H4 (cell line): ENCODE measurements around the gene SULF2. TPM values are rescaled to one million over a fixed set of nuclear protein-coding genes. Genes with fewer than 3 reads are reported as not detected.
"Not testable (repeated sequence)": the region's sequence is repeated elsewhere in the genome, so short reads cannot be mapped to it uniquely, and the experiment has no call there.

Experiments used
- DNase-seq: peaks from one replicate; pipeline ENCODE4 v3.0.0-alpha.2; 2015; ENCODE audit warnings: low spot score
- total RNA-seq: library from RNA; depleted of rRNA; stranded (reverse); fragments of >200 nt; shearing (Covaris generic); gene quantifications from 2 replicates; pipeline ENCODE4 v1.2.3, GENCODE V29; 2014; rRNA removed

The SULF2 gene
- total RNA-seq, result 266 and 269 TPM in 2 replicates

DNA sequence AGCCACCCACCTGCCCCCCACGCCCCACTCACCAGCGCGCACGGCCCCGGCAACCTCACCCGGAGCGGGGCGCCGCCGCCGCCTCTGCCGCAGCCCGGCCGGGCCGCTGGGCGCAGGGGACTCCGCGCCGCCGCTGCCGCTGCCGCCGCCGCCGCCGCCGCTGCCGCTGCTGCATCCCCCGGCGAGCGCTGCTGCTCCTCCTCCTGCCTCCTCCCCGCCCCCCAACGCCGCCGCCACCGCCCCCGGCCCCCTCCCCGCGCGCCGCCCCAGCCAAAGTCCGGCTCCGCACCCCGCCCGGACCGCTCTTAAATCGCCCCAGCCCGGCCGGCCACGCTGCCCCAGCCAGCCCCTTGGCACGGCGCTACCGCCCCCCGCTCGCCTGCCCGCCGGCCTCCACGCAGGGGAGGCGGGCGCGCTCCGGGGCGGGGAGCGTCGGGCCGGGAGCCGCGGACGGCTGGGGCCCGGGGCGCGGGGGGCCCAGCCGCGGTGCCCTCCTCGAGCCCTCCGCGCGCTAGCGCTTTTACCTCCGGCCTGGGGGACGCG, at the start of gene SULF2:
SULF2 (minus strand) TSS at position 171 of the 543 bp plus-strand sequence. CDS start 28,118 bp downstream, outside the sequence.
- no peak for DNase-seq

GRCh38 chr20:47831675-47832074, 46.4 kb upstream of the SULF2 start:
- not testable (repeated sequence) for DNase-seq

DNA sequence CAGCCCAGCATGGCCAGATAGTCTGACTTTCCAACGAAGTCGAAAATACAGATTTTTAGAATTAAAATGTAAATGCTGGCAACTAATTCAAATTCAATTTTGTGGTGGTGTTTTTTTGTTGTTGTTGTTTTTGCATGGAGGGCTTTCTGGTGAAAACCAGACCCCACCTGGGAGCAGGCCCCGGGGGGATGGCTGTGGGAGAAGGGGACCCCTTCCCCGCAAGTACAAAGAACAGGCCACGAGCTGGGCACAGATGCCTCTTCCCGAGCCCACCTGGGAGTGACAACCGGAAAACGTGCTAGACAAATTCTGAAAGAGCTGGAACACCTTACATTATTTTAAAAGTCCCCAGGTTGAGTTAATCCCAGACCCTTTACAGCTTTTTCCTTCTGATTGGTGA, 41.4 kb upstream of the SULF2 start:
- not testable (repeated sequence) for DNase-seq

- not testable (repeated sequence) for DNase-seq
Measured at GRCh38 chr20:47826006-47826405, 40.7 kb upstream of the SULF2 start.

GRCh38 chr20:47825011-47825762, 39.9 kb upstream of the SULF2 start:
- no peak for DNase-seq

GRCh38 chr20:47823941-47824340, 38.7 kb upstream of the SULF2 start:
- DNase-seq, result not testable (repeated sequence)

DNA sequence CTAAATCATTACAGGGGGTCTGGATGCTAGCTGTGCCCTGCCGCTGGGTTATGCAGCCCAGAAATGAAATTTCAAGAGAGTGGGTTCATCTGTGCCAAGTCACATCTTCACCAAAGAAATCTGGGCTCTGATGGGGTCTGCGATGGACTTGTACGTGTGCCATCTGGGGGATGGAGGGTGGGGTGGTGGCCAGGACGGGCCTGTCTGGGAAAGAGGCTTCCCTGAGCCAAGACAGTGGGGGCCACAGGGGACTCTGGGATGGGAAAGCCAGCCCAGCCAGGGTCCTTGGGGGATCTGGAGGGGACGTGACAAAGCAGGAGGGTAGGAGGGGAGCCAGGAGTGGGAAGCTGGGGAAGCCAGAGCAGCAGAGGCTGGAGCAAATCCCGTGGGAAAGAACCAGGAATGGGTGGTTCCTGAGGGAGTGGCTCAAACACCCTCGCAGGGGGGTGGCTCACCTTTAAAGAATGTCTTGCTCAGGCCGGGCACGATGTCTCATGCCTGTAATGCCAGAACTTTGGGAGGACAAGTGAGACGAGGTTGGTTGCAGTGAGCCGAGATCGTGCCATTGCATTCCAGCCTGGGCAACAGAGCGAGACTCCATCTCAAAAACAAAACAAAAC, 36.3 kb upstream of the SULF2 start:
- no peak for DNase-seq

DNA sequence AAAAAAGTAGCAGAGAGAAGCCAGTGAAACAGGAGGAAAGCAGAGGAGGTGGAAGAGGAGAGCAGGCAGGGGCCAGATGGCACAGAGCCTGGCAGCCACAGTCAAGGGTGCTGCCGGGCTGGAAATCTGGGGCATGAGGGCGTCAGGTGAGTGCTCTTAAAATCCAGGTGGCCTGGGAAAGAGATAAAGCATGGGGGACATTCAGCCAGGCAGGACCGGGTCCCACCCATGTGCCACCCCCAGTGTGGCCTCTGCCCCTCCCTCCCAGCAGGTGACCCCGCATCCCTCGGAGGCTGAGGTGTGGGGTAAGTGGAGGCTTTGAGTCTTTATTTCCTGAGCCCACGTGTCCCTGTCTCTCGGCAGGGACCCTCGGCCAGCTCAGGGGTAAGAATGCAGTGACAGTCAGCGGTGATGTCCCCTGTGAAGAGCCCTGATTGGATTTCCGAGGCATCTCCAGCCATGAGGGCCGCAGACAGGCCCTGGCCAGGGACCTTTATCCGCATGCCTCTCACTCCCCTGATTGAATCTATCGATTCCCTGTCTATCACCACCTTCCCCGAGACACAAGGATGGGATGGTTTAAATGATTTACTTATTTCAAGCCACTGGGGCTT, 33.8 kb upstream of the SULF2 start:
- no peak for DNase-seq

- DNase-seq, result no peak
Measured at GRCh38 chr20:47818466-47818865, 33.2 kb upstream of the SULF2 start.

DNA sequence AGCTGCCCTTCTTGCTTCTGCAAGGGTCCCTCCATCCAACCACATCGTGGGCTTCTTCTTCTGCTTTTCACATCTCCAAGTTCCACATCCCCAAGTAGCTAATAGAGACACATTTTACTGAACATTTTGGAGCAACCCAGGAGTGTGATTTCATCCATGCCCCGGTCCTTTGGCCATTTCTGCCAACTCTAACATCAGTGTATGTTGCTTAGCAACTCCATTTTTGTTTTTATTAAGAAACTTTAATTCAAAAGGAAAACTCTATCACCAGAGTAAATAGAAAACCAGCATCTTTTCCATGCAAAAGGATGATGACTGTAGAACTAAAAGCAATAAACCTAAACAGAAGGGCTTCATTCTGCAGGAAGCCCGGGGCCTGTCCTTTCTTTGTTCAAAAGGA, 32.7 kb upstream of the SULF2 start:
- DNase-seq, result no peak

- no peak for DNase-seq
Measured at GRCh38 chr20:47817573-47817972, 32.3 kb upstream of the SULF2 start.

DNA sequence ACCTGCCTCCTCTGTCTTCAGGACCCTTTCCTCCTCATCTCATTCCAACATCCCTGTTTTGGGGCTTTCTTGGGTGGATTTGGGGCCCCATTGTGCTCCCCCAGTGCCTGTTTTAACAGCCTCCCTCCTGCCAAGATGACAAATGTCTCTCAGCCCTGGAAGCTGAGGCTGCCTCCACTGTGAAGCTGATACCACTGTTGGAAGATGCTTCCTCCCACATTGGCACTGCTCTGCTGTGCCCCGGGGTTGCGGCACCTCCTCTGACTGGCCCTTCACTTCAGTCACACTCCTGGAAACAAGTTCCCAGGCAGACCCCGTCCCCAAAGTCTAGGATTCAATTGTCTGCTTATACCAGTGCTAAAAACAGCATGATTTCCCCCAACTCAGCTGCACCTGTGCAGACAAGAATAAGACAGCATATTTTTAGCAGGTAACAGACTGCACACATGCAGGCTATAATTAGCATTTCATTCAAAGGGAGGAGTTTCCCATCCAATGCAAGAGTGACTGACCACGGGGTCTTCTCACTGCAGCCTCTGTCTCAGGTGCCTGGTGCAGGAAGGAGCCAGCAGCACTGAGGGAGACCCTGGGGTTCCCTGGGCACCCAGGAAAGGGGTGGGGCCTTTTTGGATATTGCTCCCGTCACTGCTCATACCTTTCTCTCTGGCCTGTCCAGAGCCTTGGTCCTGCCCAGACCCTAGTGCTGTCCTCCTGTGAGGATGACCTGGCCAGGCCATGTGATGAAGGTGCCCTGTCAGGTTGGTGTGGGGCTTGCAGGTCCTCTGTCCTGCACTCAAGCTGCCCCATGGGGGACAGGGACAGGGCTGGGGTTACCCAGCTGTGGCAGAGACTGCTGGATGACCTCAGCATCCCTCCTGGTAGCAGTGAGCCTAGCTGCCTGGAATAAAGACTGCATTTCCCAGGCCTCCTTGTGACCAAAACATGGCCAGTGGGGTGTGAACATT, 31.5 kb upstream of the SULF2 start:
- DNase-seq, result no peak

DNA sequence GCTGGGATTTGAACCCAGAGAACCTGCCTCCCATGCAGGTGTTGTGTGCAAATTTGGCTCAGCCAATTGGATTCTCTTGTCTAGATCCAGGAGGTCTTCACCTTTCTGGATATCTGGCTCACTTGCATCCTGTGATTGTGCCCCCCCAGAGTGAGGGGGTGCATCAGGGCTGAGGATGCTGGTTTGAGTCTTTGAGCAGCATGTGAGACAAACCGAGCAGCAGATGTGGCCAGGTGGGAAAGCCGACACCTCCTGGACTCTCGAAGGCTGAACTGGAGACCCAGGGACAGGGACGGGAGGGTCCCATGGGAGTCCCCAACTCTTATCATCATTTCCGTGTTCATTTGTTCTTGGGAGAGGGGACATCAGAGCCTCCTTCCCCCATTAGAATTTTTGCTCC, 30.6 kb upstream of the SULF2 start:
- DNase-seq, result no peak

GRCh38 chr20:47815416-47815806, 30.1 kb upstream of the SULF2 start:
- no peak for DNase-seq

DNA sequence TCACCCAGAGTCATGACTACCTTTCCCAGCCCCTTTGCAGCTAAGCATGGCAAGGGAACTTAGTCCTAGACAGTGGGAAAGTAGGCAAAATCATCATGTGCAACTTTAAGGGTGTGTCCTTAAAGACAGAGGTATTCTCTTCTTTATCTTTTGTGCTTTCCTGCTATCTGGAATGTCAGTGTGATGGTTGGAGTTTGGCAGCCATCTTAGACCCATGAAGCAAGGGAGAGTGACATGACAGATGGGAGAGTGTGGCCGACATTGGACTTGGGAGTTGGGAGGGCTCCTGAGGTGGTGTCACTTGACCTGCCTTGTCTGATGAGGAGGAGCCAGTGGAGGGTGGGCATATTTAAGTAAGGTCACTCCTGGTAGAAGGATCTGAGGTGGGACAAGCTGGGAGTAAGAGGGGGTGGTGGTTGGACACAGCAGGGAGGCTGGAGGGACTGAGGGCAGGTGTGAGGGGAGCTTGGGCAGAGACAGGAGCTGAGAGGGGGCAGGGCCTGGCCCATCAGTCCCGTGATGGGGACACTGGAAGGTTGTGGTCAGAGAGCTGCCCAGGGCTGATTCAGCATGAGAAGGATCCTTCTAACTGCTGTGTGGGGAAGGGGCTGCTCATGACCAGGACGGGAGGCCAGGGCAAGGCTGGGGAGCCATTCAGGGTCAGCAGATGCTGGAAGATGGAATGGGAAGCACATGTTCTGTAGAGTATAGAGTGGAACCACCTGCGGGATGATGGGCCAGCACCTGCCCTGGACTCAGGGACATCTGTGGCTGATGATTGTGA, 29.5 kb upstream of the SULF2 start:
- DNase-seq, result no peak

DNA sequence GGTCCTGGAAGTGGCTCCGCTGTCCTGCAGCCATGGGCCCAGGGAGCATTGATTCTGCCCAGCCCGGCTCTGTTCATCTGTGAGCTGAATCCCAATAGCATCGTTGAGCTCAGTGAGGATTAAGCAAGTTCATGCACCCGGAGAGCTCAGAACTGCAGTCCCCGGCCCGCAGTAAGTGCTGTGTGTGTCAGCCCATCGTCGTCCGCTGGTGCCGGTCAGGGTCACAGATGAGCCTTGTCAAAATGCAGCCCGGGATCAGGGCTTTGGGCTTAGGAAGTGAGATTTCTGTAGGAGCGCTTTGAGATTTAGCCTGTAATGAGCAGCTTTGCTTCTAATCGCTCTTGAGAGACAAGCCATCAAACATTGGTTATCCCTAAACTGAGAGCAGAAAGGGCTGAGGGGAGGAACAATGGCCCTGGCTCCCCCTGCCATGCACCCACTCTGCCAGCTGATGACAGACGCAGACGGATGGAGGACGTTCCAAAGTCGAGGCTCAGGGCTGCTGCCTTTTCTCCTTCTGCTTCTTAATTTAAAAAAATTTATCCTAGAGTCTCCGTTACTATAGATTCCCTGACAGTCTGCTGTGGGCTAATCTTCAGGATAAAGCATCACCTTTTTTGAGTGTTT, 25.6 kb upstream of the SULF2 start:
- no peak for DNase-seq

DNA sequence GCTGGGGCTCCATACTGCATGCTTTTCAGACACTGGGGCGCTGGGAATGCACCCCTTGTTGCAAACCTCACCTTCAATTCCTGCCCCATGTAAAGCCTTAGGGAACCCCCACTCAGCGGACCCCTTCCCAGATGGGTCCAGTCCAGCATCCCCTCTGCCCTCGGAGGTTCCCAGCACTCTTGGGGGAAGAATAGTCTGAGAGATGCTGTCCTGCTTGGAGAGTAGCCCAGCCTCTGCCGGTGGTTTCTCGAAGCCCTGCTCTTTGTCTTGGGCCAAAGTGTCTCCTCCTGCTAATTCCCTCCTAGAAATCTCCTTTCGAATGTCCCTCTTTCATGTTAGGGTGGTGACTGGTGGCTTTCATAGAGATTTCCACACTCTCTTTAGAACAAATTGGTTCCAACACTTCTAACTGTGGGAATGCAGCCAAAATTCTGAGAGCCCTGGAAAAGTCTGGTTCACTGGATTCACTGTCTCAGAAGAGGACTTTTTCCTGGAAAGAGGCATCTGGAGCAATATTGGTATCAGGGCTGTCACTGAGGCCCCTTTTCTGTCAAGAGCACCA, 24.9 kb upstream of the SULF2 start:
- DNase-seq, result no peak

- no peak for DNase-seq
Measured at GRCh38 chr20:47809161-47809960, 24.1 kb upstream of the SULF2 start.

DNA sequence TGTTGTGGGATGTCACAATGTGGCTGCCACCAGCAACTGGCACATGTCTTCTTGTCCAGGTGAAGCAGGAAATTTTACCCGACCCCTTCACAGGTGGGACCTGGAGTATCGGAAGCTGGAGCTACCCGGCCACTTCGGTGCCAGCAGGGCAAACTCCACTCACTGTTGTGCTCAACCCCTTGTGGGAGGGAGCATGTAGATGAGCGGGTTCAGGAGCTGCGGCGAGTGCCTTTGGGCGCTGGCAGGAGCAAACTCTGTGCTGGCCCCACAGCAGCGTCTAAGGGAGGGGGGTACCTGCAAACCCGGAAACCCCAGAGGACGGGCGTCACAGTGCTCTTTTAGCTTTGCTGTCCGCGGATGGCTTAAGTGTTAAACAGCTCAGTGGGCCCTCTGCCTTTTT, 20.7 kb upstream of the SULF2 start:
- no peak for DNase-seq
